WTC11 (cell line): Measurements from ENCODE around the gene ALDH3A2. TPM values are rescaled to one million over a fixed set of nuclear protein-coding genes. Genes with fewer than 3 reads are reported as not detected.

Experiments
- ATAC-seq: fragments of 200-7000 bp; cut with Tn5 transposase; 2 replicates; pipeline ENCODE4 v1.10.0; 2021; ENCODE audit warnings: mild to moderate bottlenecking, moderate library complexity
- CTCF ChIA-PET: fragments of 300-600 bp; sonication (Branson Sonifier 250); formaldehyde crosslinking; loops from one replicate; lab custom pipeline; 2021; ENCODE audit warnings: antibody characterized with exemption; lab: Charles Lee
- POLR2A ChIA-PET: fragments of 350-600 bp; sonication (Branson Sonifier 250); formaldehyde crosslinking; loops from one replicate; lab custom pipeline; 2021; ENCODE audit warnings: antibody characterized with exemption; lab: Charles Lee
- DNase-seq: peaks from one replicate; pipeline ENCODE4 v3.0.0; 2021; ENCODE audit warnings: low spot score
- H3K27ac Mint-ChIP-seq: 2 replicates; pipeline ENCODE4 v1.8.0; 2021; ENCODE audit warnings: mixed read lengths
- H3K27me3 Mint-ChIP-seq: 2 replicates; pipeline ENCODE4 v1.8.0; 2021; ENCODE audit warnings: low read depth, mild to moderate bottlenecking, moderate library complexity, mixed read lengths
- H3K36me3 Mint-ChIP-seq: 2 replicates; pipeline ENCODE4 v1.8.0; 2021; ENCODE audit warnings: mixed read lengths
- H3K4me1 Mint-ChIP-seq: 2 replicates; pipeline ENCODE4 v1.8.0; 2022; ENCODE audit warnings: mixed read lengths
- H3K4me3 Mint-ChIP-seq: 2 replicates; pipeline ENCODE4 v1.8.0; 2021; ENCODE audit warnings: mild to moderate bottlenecking, moderate library complexity, mixed read lengths
- H3K9me3 Mint-ChIP-seq: 2 replicates; pipeline ENCODE4 v1.8.0; 2021; ENCODE audit warnings: mixed read lengths
- EMX1 ChIP-seq: fragments of 250-450 bp; sonication (Bioruptor Pico); IDR thresholded peaks from 2 replicates; pipeline ENCODE4 v1.8.0; 2021; ENCODE audit warnings: mild to moderate bottlenecking
- ESRRA ChIP-seq: sonication (generic); formaldehyde crosslinking; IDR thresholded peaks from 2 replicates; pipeline ENCODE4 v1.8.1; 2022; ENCODE audit warnings: mild to moderate bottlenecking, missing genetic modification reagents, borderline replicate concordance
- ETV6 ChIP-seq: sonication (generic); formaldehyde crosslinking; IDR thresholded peaks from 2 replicates; pipeline ENCODE4 v1.8.1; 2022; ENCODE audit warnings: mild to moderate bottlenecking, missing genetic modification reagents
- FOXJ3 ChIP-seq: sonication (generic); formaldehyde crosslinking; IDR thresholded peaks from 2 replicates; pipeline ENCODE4 v1.9.0; 2021; ENCODE audit warnings: missing genetic modification reagents, mild to moderate bottlenecking, borderline replicate concordance
- FOXK1 ChIP-seq: sonication (generic); formaldehyde crosslinking; IDR thresholded peaks from 2 replicates; pipeline ENCODE4 v1.8.0; 2022; ENCODE audit warnings: mild to moderate bottlenecking, moderate library complexity, missing genetic modification reagents
- FOXP1 ChIP-seq: sonication (generic); formaldehyde crosslinking; IDR thresholded peaks from 2 replicates; pipeline ENCODE4 v1.8.0; 2022; ENCODE audit warnings: missing genetic modification reagents, mild to moderate bottlenecking, moderate library complexity, borderline replicate concordance
- FOXP4 ChIP-seq: sonication (generic); formaldehyde crosslinking; IDR thresholded peaks from 2 replicates; pipeline ENCODE4 v1.8.0; 2022; ENCODE audit warnings: mild to moderate bottlenecking, missing genetic modification reagents
- HMGA2 ChIP-seq: fragments of 250-450 bp; sonication (Bioruptor Pico); IDR thresholded peaks from 2 replicates; pipeline ENCODE4 v1.4.0; 2021; ENCODE audit warnings: mild to moderate bottlenecking, moderate library complexity
- JAZF1 ChIP-seq: fragments of 250-450 bp; sonication (Bioruptor Pico); IDR thresholded peaks from 2 replicates; pipeline ENCODE4 v1.9.0; 2021; ENCODE audit warnings: moderate library complexity, mild to moderate bottlenecking, inconsistent platforms
- MXD4 ChIP-seq: fragments of 250-450 bp; sonication (Bioruptor Pico); IDR thresholded peaks from 2 replicates; pipeline ENCODE4 v1.8.0; 2021; ENCODE audit warnings: mild to moderate bottlenecking, moderate library complexity, borderline replicate concordance
- NR2C2 ChIP-seq: sonication (generic); formaldehyde crosslinking; IDR thresholded peaks from 2 replicates; pipeline ENCODE4 v1.8.0; 2022; ENCODE audit warnings: mild to moderate bottlenecking, missing genetic modification reagents
- NR3C1 ChIP-seq: sonication (generic); formaldehyde crosslinking; conservative IDR thresholded peaks from 2 replicates; pipeline ENCODE4 v1.8.1; 2023; ENCODE audit warnings: low read depth, mild to moderate bottlenecking, missing genetic modification reagents
- PREB ChIP-seq: sonication (generic); formaldehyde crosslinking; IDR thresholded peaks from 2 replicates; pipeline ENCODE4 v1.8.1; 2022; ENCODE audit warnings: mild to moderate bottlenecking, missing genetic modification reagents, moderate library complexity, borderline replicate concordance
- SMAD4 ChIP-seq: sonication (generic); formaldehyde crosslinking; IDR thresholded peaks from 2 replicates; pipeline ENCODE4 v1.8.0; 2022; ENCODE audit warnings: mild to moderate bottlenecking, missing genetic modification reagents
- TEAD1 ChIP-seq: sonication (generic); formaldehyde crosslinking; IDR thresholded peaks from 2 replicates; pipeline ENCODE4 v1.8.0; 2022; ENCODE audit warnings: mild to moderate bottlenecking, missing genetic modification reagents
- ZBTB43 ChIP-seq: sonication (generic); formaldehyde crosslinking; IDR thresholded peaks from 2 replicates; pipeline ENCODE4 v1.8.1; 2023; ENCODE audit warnings: mild to moderate bottlenecking, missing genetic modification reagents
- ZNF138 ChIP-seq: sonication (generic); formaldehyde crosslinking; conservative IDR thresholded peaks from 2 replicates; pipeline ENCODE4 v1.8.1; 2022; ENCODE audit warnings: mild to moderate bottlenecking, moderate library complexity, missing genetic modification reagents
- ZNF396 ChIP-seq: fragments of 250-450 bp; sonication (Bioruptor Pico); IDR thresholded peaks from 2 replicates; pipeline ENCODE4 v1.8.0; 2021; ENCODE audit warnings: mild to moderate bottlenecking, moderate library complexity, borderline replicate concordance
- ZNF423 ChIP-seq: fragments of 250-450 bp; sonication (Bioruptor Pico); IDR thresholded peaks from 2 replicates; pipeline ENCODE4 v2.1.2; 2022; ENCODE audit warnings: mild to moderate bottlenecking, moderate library complexity
- ZSCAN18 ChIP-seq: fragments of 250-450 bp; sonication (Bioruptor Pico); IDR thresholded peaks from 2 replicates; pipeline ENCODE4 v2.1.2; 2022; ENCODE audit warnings: mild to moderate bottlenecking, moderate library complexity
- total RNA-seq: library from RNA; stranded (reverse); gene quantifications from 3 replicates; pipeline ENCODE4 v1.2.3, GENCODE V29; 2021
- TF ChIP-seq, protein P1 (sequence below): sonication (generic); formaldehyde crosslinking; IDR thresholded peaks from 2 replicates; pipeline ENCODE4 v1.8.1; 2022; ENCODE audit warnings: low read depth, mild to moderate bottlenecking, moderate library complexity, missing genetic modification reagents, borderline replicate concordance
- TF ChIP-seq, protein P2 (sequence below): sonication (generic); formaldehyde crosslinking; IDR thresholded peaks from 2 replicates; pipeline ENCODE4 v1.8.0; 2022; ENCODE audit warnings: mild to moderate bottlenecking, missing genetic modification reagents
- TF ChIP-seq, protein P3 (sequence below): sonication (generic); formaldehyde crosslinking; IDR thresholded peaks from 2 replicates; pipeline ENCODE4 v1.8.0; 2023; ENCODE audit warnings: missing genetic modification reagents, mild to moderate bottlenecking, borderline replicate concordance

The ALDH3A2 gene
- total RNA-seq, 1 experiment from 2014 or later, result 68.5 TPM

GRCh38 chr17:19610311-19610710 is 38.2 kb upstream of the ALDH3A2 start (continued):
- TF ChIP-seq ZNF138 (CRISPR knock-in tag), result no peak
- no peak for TF ChIP-seq ZNF423
- TF ChIP-seq NR2C2 (CRISPR knock-in tag), result no peak
- no peak for TF ChIP-seq ETV6
- no peak for TF ChIP-seq FOXP1
- no peak for TF ChIP-seq FOXP4 (CRISPR knock-in tag)
- no peak for TF ChIP-seq FOXJ3
- no peak for TF ChIP-seq MXD4 (CRISPR knock-in tag)
- TF ChIP-seq ESRRA (CRISPR knock-in tag), result no peak

GRCh38 chr17:19610879-19611278 is 37.7 kb upstream of the ALDH3A2 start:
- DNase-seq (no peak), ATAC-seq (no peak)
- ChIA-PET CTCF (interaction anchor here (1.1 to 1.6 kb wide), 2 partner anchors 36 to 248 kb away, joined by 5 to 8 read pairs; partner anchors contain the start of gene B9D1), POLR2A (no interaction called here)
- Mint-ChIP-seq H3K9me3 (no peaks in the 10 kb centered on the region), H3K4me3 (no peak overlapping the region), H3K36me3 (no peaks in the 10 kb centered on the region), H3K4me1 (no peaks in the 10 kb centered on the region), H3K27ac (no peak overlapping the region), H3K27me3 (no peaks in the 10 kb centered on the region)
- TF ChIP-seq ZNF423, result no peak
- no peak for TF ChIP-seq FOXK1
- no peak for TF ChIP-seq JAZF1
- TF ChIP-seq HMGA2 (CRISPR knock-in tag), result no peak
- TF ChIP-seq, protein P1, sequence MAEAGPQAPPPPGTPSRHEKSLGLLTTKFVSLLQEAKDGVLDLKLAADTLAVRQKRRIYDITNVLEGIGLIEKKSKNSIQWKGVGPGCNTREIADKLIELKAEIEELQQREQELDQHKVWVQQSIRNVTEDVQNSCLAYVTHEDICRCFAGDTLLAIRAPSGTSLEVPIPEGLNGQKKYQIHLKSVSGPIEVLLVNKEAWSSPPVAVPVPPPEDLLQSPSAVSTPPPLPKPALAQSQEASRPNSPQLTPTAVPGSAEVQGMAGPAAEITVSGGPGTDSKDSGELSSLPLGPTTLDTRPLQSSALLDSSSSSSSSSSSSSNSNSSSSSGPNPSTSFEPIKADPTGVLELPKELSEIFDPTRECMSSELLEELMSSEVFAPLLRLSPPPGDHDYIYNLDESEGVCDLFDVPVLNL (CRISPR knock-in tag), result no peak
- no peak for TF ChIP-seq PREB (CRISPR knock-in tag)
- no peak for TF ChIP-seq ZNF396
- TF ChIP-seq, protein P2, sequence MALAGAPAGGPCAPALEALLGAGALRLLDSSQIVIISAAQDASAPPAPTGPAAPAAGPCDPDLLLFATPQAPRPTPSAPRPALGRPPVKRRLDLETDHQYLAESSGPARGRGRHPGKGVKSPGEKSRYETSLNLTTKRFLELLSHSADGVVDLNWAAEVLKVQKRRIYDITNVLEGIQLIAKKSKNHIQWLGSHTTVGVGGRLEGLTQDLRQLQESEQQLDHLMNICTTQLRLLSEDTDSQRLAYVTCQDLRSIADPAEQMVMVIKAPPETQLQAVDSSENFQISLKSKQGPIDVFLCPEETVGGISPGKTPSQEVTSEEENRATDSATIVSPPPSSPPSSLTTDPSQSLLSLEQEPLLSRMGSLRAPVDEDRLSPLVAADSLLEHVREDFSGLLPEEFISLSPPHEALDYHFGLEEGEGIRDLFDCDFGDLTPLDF (CRISPR knock-in tag), result no peak
- no peak for TF ChIP-seq TEAD1
- TF ChIP-seq FOXJ3, result no peak
- TF ChIP-seq, protein P3, sequence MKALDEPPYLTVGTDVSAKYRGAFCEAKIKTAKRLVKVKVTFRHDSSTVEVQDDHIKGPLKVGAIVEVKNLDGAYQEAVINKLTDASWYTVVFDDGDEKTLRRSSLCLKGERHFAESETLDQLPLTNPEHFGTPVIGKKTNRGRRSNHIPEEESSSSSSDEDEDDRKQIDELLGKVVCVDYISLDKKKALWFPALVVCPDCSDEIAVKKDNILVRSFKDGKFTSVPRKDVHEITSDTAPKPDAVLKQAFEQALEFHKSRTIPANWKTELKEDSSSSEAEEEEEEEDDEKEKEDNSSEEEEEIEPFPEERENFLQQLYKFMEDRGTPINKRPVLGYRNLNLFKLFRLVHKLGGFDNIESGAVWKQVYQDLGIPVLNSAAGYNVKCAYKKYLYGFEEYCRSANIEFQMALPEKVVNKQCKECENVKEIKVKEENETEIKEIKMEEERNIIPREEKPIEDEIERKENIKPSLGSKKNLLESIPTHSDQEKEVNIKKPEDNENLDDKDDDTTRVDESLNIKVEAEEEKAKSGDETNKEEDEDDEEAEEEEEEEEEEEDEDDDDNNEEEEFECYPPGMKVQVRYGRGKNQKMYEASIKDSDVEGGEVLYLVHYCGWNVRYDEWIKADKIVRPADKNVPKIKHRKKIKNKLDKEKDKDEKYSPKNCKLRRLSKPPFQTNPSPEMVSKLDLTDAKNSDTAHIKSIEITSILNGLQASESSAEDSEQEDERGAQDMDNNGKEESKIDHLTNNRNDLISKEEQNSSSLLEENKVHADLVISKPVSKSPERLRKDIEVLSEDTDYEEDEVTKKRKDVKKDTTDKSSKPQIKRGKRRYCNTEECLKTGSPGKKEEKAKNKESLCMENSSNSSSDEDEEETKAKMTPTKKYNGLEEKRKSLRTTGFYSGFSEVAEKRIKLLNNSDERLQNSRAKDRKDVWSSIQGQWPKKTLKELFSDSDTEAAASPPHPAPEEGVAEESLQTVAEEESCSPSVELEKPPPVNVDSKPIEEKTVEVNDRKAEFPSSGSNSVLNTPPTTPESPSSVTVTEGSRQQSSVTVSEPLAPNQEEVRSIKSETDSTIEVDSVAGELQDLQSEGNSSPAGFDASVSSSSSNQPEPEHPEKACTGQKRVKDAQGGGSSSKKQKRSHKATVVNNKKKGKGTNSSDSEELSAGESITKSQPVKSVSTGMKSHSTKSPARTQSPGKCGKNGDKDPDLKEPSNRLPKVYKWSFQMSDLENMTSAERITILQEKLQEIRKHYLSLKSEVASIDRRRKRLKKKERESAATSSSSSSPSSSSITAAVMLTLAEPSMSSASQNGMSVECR (CRISPR knock-in tag), result no peak
- TF ChIP-seq SMAD4 (CRISPR knock-in tag), result no peak
- no peak for TF ChIP-seq ZSCAN18 (CRISPR knock-in tag)
- TF ChIP-seq ZBTB43 (CRISPR knock-in tag), result no peak
- TF ChIP-seq NR2C2 (CRISPR knock-in tag), result no peak
- TF ChIP-seq NR3C1 (CRISPR knock-in tag), result no peak
- no peak for TF ChIP-seq EMX1 (CRISPR knock-in tag)
